Stimulated activated CD8-positive, alpha-beta memory T cell treated with anti-CD3 and anti-CD28 coated beads, Interleukin-7, amount 100 ng/mL, for 1 hour (primary cell): ENCODE results near the gene DPEP1.
"Not testable (repeated sequence)": the region's sequence is repeated elsewhere in the genome, so short reads cannot be mapped to it uniquely, and the experiment has no call there.

Source experiments
- DNase-seq, 2 donors: peaks; one replicate each; pipeline ENCODE4 v3.0.0-alpha.2; 2020; ENCODE audit warnings: low read depth in 2 of 2

The DPEP1 gene

DNA sequence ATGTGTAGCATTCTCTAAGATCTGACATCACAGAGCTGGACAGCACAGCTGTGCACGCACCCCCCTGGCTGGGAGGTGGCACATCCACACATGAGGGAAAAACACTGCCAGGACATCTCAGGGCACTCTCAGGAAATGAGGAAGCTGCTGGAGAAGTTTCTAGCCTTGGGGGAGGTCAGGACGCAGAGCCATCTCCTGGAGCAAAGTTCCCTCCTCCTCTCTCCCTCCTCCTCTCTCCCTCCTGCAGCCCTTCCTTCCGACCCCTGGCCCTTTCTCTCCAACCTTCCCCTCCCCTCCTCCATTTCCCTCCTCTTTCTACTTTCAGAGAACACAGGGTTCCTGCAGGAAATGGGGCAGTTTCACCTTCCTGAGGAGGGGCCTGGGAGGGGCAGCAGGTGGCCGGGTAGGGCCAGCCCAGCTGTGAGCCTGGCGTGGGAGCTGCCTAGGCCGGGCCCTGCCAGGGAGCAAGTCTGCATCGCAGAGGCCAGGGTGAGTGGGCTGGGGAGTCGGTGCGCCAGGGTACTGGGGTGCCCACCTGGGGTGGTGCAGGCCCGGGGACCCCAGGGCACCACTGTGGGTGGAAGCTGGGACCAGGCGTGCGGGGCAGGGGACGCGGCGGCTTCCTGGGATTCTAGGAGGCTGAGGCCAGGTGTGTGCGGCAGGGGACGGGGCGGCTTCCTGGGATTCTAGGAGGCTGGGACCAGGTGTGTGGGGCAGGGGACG lies at the start of gene DPEP1:
DPEP1 (plus strand) TSS at position 412 of the 723 bp plus-strand sequence. CDS start 16,769 bp downstream, outside the sequence.
- no peak for DNase-seq

DNA sequence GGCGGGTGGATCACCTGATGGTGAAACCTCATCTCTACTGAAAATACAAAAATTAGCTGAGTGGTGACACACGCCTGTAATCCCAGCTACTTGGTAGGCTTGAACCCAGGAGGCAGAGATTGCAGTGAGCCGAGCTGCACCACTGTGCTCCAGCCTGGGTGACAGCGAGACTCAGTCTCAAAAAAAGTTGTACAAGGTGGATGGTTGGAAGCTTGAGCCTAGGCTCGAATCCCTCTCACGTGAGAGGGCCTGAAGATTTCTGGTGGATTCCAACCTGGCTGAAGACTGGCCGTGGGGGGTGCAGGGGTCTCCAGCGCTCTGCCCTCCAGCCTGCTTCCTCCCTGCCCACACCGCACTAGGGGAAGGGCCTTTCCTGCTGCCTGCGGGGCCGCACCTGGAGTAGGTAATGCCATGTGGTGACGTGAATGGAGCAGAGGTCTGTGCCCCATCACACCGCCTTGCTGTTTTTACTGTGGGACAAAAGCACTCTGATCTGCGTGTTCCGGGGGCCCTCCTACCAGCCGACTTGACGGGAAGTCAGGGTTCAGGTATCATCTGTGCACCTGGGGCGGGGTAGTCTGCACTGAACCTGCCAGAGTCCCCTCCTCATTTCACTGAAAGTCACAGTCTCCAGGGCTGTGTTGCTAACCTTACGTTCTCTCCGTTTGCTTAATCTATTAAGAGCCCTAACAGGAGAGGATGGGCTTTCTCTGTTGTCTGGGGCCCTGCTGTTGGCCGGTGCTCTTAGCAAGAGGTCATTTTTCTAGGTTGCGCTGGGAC lies 48.8 kb upstream of the DPEP1 start:
- DNase-seq, result no peak

DNA sequence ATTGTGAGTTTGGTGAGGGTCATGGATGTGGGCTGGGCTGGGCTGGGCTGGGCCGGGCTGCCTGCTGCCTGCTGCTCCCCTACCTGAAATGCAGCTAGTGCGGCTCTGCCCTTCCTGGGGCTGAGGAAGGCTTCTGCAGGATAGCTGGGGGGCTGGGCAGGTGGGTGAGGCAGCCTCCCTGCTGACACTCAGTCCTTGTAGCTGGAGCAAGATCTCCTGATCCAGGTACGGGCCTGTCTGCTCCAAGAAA lies 48.3 kb upstream of the DPEP1 start:
- no peak for DNase-seq

DNA sequence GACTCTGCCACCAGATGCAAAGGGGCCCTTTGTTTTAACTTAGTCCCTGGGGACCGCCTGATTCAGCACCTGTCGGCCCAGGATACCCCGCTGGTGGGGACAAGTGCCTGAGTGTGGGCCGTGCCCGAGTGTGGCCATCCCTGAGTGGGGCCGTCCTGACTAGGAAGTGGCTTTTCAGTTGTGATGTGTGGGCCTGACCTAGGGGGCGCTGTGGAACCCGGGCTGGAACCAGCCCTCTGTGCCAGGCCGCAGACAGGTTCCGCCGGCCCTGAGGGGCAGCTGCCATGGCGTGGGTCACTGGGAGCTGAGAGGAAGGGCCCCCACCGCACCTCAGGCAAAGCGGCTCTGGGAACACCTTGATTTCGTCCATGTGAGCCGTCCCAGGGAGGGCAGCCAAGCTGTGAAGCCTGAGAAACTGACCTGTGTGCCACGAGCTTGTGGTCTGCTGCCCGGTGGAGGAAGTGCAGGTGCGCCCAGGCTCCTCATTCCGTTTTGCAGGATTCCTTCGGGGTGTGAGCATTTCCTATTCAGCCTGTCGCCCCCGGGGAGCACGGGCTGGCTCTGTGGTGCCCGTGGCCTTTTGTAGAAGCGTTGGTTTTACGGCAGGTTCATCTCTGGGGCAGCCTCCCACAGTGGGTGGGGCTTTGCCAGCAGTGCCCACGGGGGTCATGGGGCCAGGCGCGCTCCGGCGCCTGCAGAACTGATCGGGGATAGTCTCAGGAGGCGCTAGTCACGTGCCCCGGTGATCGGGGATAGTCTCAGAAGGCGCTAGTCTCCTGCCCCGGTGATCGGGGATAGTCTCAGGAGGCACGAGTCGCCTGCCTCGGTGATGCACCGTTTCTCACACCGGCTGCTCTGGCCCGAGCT lies 47.7 kb upstream of the DPEP1 start:
- DNase-seq, result peak; percentile 14 to 16

DNA sequence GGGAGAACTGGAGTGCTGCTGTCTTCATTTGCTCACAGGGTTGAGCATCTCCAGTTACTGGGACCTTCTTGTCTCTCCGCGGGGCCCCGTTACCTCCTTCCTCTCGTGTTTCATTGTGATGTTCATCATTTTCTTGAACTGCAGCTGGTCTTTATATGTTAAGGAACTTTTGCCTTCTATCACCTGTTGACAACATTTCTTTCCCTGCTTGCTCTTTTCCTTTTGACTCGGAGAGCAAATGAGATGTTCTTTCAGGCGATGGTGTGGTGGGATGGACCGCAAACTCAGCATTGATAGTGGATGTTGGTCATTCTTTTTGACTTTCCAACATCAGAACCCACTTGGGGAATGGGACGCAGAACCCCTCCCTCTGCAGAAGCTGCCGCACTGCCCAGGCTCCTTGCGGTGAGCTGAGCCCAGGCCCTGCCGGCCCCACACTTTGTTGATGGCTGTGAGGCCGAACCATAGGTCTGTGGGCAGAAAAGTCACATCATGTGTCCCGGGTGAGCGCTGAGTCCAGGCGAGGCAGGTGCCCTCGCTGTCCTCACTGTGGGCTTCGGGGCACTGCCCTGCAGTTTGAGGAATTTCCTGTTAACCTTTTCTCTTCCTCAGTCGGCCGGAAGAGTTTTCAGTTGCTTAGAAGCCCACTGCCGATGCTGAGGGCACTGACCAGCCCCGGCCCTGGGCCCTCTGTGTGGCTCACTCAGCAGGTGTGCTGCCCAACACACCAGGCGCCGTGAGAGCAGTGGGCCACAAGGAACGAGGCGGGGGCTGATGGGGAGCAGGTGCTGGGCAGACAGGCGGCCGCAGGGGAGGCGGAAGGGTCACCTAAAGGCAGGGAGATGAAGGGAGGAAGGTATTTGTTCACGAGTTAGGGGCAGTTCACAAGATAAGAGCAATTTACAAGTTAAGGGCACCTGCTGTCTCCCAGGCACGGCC lies 45.5 kb upstream of the DPEP1 start:
- DNase-seq, result no peak

DNA sequence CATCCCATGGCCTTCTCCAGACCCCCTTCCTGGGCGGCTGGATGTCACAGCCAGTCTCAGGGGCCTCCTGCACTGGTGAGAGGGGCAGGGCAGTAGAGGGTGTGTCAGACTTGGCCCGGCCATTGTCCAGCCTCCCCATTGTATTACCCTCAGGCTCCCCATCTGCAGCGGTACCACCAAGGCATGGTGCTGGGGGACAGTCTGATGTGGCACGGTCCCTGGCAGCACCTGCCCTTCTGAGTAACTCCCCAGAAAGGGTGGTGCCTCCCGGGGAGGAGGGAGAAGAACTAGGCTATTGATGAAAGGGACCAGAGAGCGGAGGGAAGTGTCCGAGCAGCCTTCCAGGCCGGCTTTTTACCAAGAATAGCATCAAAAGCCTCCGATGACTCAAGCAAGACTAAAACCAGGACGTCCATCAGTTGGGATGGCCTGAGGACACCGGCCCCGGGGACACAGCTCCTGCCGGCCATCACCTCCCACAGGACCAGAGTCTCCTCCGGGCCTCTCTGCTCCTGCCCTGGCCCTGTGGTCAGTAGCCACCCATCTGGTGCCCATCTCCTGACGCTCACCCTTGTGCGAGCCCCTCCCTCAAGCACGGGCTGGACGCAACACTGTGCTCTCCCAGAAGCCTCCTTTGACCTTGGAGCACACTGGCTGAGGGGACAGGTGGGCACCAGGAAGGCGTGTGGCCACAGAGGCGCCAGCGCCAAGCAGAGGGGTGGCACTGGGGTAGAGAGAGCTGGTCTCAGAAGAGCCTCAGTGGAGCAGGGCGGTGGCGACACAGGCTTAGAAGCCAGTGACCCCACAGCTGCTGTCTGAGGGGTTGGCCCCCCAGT lies 43.7 kb upstream of the DPEP1 start:
- no peak for DNase-seq

DNA sequence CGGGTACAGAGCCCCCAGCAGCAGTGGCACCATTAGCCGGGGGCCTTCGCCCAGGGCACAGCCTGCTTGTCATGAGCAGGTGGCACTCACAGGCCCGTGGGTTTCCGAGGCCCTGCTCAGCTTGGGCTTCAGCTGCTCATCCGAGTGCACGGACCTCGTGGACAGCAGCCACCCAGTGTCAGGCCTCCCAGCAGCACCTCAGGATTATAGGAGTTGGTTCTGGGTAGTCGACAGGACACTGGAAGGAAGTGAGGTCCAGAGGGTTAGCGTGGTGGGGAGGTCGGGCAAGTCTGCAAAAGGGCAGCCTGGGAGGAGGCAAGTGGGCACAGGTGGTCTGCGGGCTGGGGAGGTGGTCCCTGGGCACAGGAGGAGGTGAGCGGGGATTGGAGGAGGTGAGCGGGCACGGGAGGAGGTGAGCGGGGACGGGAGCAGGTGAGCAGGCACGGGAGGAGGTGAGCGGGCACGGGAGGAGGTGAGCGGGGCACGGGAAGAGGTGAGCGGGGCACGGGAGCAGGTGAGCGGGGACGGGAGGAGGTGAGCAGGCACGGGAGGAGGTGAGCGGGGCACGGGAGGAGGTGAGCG lies 43.0 kb upstream of the DPEP1 start:
- DNase-seq, result no peak

DNA sequence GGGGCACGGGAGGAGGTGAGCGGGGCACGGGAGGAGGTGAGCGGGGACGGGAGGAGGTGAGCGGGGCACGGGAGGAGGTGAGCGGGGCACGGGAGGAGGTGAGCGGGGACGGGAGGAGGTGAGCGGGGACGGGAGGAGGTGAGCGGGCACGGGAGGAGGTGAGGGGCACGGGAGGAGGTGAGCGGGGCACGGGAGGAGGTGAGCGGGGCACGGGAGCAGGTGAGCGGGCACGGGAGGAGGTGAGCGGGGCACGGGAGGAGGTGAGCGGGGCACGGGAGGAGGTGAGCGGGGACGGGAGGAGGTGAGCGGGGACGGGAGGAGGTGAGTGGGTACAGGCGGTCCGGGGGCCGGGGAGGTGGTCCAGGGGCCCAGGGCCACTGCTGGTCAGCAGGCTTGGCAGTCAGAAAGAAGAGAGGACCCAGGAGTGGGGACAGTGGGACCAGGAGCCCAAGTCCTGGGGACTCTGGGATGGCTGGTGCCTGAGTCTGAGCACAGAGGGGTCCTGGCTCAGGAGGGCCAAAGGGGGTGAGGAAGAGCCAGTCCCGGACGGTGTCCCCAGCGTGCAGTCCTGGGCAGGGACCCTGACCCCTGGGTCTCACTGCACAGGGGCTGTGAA lies 42.4 kb upstream of the DPEP1 start:
- DNase-seq, result not testable (repeated sequence)

DNA sequence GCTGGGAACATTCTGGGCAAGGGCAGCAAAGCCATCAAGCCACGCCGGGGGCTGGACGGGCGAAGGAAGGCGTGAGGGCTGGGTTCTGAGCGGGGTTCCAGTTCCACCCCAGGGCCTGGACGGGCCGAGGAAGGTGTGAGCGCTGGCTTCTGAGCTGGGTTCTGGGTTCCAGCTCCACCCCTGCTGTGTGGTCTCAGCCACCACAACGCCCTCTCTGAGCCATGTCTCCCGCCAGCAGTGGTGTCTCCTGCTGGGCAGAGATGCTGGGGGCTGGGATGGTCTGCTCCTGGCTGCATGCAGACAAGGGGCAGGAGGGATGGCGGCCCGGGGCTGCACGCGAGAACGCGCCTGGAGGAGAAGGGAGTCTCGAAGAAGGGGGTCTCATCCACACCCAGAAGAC lies 41.8 kb upstream of the DPEP1 start:
- DNase-seq, result no peak

DNA sequence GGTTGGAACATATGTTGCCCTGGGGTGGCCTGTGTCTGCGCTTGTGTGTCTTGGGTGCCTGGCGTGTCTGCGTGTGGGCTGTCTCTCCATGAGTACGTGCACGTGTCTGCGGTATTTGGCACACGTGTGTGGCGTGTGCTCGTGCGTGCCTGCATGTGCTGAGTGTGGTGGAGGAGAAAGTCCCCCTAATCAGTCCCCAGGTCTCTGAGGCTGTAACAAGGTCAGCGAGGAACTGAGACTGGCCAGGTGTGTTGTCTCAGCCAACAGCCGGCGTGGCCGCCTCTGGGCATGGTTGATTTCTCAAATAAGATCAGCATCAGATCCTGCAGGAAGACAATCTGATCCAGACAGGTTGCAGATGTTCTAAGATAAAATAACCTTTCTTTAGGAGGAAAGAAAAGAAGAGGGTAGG lies 41.4 kb upstream of the DPEP1 start:
- no peak for DNase-seq

DNA sequence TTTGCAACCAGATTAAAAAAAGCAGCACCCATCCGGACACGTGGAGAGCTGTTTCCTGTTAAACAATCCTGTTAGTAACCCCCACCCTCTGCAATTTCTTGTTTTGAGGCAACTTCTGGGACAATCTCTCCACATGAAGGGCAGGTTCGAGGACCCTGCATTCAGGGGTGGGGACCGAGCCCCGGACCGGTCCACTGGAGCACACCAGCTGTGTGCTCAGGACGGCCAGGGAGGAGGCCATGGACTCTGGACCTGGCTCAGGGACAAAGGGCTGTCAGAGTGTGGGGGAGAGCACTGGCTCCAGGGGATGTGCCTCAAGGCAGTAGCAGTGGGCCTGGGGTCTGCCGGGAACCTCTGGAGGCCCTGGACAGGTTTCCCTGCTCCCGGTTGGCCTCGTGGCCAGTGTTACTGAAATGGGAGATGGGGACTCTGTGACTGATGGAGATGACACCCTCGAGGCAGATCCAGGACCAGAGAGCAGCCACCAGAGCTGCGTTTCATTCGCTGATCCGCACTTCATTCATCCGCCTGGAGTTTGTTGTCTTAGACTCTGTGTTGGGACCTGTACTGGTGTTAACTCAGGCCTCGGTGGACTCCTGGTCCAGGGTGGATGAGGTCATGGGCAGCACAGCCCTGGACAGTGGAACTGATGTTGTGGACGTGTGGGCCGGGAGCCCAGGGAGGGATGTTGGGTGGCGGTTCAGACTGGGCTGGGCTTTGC lies 40.8 kb upstream of the DPEP1 start:
- no peak for DNase-seq

DNA sequence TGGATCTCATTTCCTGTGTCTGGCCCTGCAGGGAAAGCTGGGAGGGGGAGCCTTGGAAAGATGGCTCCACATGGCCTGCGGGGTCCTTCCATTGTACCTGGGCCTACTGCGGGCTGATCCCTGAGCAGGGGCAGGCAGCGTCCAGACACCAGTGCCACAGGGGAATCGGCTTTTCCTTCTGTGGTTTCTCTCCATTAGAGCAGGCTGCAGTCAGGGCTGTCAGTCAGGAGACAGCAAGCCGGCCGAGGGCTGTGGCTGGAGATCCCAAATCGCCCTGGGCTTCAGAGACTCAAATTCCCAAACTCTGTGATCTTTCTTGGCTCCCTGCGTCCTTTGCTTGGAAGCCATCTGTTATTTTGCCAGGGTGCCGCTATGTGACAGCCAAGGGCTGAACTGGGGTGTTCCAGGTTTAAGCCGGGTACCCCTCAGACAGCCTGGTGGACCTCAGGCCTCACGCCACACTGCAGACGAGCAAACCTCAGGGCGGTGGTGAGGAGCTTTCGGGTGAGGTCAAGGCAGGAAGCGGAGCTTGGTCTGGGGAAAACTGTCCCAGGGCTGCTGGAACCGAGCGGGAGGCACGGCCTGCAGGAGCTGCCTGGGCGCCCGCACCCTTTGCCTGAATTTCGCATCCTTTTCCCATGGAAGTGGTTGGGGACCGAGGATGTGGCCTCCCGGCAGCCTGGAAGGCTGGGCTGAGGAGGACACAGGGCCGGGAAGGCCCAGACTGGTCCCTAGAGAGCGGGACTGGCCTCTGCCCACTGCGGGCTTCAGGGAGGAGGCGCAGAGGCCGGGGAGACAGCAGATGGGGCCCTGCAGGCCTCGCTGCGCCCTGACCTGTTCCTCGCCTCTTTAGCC lies 39.4 kb upstream of the DPEP1 start:
- DNase-seq, result no peak

DNA sequence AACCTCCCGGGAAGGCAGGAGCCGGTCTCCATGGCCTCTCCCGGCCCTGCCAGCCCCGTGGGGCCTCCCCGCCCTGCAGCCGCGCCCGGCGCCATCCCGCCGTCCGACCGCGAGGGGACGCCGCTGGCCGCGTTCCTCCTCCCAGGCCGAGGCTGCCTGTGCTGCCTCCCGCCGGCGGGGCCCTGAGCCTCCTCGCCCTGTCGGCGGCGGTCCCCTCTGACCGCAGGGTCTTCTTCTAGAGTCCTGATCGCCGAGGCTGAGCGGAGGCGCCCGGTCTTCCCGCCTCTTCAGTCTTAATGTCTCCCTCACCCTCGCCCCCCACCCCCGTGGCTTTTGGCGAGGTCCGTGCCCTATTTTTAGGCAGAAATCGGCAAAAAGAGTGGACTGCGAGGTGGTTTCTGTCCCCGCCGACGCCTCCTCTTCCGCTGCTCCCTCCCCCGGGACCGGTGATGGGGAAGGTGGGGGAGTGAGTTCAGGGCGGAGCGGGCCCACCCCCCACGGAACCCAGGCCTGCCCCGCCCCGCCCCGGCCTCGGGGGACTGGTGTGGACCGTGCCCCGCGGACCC lies 38.7 kb upstream of the DPEP1 start:
- no peak for DNase-seq

DNA sequence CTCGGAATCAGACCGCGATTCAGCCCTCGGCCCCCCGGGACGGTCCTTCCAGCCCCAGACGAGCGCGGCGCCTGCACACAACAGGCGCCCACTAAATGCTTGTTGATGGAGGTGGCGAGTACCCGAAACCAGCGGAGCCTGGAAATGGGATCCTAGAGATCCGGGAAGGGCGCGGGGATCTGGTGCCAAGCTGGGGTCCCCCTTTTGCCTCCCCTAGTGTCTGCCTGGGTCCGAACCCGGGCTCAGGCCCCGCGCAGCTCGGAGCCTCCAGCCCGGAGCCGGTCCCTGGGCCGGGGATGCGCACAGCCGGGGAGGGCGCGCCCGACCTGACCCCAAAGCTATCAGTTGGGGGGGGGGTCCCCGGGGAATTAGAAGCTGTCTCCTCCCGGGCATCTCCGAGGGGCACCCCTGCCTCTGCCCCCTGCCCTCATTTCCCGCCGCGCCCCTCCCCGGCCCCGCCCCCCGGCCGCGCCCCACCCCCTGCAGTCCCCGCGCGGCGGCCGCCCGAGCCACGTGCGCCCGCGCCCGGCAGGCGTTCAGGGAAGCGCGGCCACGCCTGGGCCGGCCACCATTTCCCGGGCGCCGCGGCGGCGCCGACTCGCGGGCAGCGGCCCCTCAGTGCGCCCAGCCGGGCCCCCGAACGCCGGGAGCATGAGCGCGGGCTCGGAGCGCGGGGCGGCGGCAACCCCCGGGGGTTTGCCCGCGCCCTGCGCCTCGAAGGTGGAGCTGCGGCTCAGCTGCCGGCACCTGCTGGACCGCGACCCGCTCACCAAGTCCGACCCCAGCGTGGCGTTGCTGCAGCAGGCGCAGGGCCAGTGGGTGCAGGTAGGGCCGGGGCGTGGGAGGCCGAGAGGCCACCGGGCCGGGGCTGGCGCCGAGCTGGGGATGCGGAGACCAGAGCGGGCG lies 37.9 kb upstream of the DPEP1 start, which contains the start of gene CPNE7:
CPNE7 (plus strand) TSS at position 512 of the 906 bp plus-strand sequence; CDS start at position 652, 140 bp downstream.
- DNase-seq, result no peak

DNA sequence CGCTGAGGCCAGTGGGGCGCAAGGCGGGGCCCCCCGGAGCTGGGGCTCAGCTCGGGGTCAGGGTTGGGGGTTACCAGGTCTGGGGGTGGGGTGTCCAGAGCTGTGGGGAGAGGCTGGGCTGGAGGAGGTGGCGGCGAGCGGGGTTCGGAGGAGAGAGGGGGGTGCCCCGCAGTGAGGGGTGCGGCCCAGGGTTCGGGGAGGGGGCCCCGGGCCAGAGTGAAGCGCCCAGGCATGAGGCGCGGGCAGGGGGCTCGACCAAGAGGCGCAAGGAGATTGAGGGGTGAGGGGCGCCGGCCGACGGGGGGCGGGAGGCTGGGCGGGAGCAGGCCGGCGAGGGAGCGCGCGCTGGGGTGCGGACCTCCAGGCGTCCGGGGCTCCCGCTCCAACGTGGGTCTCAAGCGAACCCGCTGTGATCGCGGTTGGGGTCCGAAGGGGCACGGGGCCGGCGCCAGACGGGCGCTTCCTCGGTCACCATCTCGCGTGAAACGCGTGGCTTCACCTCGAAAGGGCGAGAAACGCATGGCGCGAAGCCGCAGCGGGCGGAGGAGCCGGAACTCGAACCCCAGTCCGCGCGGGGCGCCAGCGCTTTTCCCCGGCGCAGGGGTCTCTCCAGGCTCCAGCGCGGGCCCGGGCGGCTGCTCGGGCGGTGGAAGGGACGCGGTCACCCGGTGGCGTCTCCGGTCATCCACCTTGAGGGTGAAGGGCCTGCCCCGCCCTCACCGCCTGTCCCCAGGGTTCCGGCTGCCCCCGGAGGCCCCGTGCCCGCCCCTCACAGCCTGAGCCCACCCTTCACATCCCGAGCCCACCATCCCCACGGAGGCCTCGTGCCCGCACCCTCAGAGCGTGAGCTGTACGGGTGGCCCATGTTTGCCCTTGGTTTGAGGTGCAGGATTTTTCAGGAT lies 37.0 kb upstream of the DPEP1 start:
- no peak for DNase-seq
